Measurements from ENCODE around the gene GJA1.
"Not testable (repeated sequence)": the region's sequence is repeated elsewhere in the genome, so short reads cannot be mapped to it uniquely, and the experiment has no call there.

Gene GJA1

DNA sequence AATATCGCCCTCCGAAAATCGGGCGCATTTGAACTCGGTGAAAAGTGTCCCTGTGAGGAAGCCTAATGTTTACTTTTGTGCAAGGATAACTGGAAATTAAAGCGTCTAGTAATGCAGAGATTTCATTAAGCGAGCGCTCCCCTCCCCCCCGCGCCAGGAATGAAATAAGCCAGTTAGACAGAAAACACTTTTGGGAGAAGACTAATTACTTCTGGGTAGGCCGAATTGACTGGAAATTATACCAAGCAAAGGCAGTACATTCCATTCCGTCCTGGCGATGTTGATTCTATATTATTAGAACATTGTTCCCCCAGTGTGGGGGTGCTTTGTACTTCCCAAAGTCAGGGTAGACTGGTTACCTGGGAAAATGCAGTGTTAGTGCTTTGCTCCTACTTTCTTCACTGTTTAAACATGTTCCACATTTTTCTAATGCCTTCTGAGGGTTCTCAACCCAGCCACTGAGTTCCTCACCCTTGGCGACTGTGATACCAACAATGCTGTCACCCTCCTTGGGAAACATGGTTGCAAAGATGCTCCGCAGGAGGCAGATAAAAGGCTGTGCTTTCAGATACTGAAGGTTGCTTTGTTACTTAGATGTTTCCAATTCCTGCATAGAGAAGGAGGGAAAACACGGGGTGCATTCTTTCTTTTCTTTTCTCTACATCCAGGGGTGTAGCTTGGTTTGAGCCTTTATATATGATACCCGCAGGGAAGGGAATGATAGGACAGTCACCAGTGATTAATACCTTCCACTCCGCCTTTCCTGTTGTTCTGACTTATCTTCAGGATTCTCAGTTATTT is 2.6 kb downstream of the GJA1 start:
- DNase-seq: no peak

- DNase-seq: no peak
Observed at GRCh38 chr6:121438869-121439268, 3.4 kb downstream of the GJA1 start.

- DNase-seq: no peak
Observed at GRCh38 chr6:121439475-121439874, 4.0 kb downstream of the GJA1 start.

DNA sequence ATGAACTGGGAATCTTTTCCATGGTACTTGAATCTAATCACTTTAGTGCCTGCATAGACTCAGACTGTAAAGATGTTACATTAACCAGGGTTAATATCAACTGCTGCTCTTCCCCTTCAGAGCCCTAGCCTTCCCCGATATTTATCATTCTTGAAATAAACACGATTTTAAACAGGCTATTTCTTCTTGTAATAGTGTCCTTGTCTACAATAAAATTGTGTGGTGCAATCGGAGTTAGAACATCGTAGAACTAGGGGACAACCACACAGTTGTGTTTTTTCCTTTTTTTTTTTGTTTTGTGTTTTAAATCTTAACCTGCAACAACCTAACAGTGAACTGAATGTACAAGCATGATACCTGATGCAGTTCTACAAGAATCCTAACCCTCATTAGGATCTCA is 4.5 kb downstream of the GJA1 start:
- no peak for DNase-seq

DNA sequence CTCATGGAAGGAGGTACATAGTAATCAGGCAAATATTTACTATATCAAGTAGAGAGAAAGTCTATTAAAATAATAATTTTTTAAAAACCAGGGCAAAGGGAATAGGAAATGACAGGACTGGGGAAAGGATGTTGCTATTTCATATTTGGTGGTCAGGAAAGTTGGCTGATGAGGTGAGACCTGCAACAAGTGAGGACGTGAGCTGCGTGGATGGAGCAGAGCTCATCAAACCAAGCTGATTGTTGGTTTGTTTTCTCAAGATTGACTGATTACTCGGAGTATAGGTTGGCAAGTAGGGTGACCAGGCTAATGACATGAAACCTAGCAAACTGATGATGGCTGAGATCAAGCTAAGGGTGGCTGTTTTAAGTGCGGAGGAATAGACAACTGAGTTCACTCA is 6.0 kb downstream of the GJA1 start:
- DNase-seq: no peak

DNA sequence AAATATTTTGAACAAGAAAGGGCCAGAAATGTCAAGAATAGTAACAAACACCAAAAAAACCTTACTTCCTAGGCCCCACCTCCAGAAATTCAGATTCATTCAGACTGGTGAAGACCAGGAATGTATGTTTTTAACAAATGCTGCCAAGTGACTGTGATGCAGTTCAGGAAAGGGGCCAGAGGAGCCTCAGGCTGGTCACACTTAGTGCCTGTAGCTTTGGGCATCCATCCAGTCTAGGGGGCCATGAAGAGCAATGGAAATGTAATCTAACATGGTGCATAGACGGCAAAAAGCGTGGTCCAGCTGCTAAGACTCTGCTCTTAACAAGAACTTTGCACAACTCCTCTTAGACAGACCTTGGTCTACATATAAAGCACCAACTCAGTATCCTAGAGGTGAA is 7.1 kb downstream of the GJA1 start:
- no peak for DNase-seq

DNA sequence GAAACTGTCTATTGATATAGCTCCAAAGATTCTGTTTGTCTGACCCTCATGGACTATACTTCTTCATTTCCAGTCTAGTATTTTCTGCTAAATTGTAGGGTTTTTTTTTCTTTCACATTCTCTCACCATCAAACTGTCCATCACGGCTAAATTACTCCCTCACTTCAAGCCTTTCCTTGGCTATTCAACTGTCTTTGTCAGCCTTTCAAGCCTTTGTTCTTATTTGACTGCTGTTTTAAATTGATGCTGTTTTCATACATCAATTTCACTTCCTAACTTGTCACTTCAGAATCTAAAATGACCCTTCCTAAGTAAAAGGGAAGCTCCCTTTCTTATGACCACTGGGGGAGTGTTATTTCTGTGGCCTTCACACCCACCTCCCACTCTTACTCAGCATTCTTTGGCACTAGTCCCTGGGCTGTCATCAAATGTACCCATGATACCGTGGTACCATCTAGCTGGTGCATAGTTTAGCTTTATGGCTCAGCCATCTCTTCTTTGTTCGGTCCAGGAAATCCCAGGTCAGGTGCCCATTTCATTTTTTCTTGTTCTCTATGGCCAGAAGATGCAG is 8.6 kb downstream of the GJA1 start:
- no peak for DNase-seq

- not testable (repeated sequence) for DNase-seq
Observed at GRCh38 chr6:121446705-121447104, 11.3 kb downstream of the GJA1 start.

GRCh38 chr6:121447746-121448145 is 12.3 kb downstream of the GJA1 start:
- not testable (repeated sequence) for DNase-seq

DNA sequence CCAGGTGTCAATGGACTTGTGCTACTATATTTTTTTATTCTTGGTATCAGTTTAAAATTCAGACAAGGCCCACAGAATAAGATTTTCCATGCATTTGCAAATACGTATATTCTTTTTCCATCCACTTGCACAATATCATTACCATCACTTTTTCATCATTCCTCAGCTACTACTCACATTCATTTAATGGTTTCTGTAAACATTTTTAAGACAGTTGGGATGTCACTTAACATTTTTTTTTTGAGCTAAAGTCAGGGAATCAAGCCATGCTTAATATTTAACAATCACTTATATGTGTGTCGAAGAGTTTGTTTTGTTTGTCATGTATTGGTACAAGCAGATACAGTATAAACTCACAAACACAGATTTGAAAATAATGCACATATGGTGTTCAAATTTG is 13.1 kb downstream of the GJA1 start:
- DNase-seq: not testable (repeated sequence)

DNA sequence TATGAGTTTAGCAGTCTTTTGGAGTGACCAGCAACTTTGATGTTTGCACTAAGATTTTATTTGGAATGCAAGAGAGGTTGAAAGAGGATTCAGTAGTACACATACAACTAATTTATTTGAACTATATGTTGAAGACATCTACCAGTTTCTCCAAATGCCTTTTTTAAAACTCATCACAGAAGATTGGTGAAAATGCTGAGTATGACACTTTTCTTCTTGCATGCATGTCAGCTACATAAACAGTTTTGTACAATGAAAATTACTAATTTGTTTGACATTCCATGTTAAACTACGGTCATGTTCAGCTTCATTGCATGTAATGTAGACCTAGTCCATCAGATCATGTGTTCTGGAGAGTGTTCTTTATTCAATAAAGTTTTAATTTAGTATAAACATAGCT is 13.9 kb downstream of the GJA1 start:
- DNase-seq: no peak

- DNase-seq: no peak
Observed at GRCh38 chr6:121450242-121450641, 14.8 kb downstream of the GJA1 start.

- DNase-seq: no peak
Observed at GRCh38 chr6:121451250-121451649, 15.8 kb downstream of the GJA1 start.

DNA sequence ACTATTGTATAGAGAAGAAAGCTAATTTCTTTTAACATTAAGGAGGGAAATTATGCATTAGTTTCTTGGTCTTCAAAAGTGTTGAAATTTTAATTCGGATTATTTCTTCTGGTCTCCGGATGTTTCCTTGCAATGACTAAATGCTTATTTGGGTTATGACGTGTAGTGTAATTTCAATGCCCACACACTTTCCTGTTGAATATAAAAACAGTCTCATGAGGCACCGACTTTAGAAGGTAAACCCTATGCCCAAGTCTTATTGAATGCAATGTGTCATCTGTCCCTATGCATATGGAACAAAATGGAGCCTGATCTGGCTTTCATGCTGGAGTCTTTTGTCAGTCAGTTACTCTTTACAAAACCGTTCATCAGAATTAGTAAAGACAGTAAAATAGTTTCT is 17.7 kb downstream of the GJA1 start:
- no peak for DNase-seq

DNA sequence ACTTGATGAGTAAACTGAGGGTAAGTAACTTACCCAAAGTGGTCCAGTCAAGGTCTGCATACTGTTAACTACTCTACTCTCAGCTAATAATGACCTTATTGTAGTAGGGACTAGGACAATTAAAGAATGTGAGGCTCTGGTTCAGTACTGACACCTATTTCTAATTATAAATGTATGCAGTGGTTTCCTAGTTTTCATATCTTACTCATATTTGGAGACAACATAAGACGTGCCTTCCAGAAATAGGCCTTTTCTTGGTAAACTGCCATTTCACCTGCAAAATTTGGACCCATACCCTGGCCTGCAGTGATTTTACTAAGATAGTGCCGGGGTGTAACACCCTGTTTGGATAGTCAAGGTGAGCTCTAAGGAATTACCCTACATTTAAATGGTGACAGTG is 24.7 kb downstream of the GJA1 start:
- DNase-seq: no peak

GRCh38 chr6:121463087-121463486 is 27.6 kb downstream of the GJA1 start:
- DNase-seq: no peak

DNA sequence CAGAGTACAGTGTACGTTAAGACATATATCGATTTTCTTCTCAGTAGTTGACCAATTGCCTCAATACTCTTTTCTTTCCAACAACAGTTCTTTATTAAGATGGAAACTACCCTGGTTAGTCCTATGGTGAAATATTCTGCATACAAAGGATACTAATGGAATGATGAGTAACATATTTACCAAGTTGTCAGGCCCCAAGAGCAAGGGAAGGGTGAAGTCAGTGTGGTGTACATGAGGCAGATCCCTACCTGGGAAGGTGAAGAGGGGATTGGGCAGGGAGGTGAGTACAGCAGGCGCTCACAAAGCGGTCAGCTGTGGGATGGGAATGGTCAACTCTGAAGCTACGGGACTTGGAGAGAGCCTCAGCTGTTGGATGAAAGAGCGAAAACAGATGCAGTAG is 29.7 kb downstream of the GJA1 start:
- DNase-seq: no peak

GRCh38 chr6:121479486-121480098 is 44.1 kb downstream of the GJA1 start:
- no peak for DNase-seq

DNA sequence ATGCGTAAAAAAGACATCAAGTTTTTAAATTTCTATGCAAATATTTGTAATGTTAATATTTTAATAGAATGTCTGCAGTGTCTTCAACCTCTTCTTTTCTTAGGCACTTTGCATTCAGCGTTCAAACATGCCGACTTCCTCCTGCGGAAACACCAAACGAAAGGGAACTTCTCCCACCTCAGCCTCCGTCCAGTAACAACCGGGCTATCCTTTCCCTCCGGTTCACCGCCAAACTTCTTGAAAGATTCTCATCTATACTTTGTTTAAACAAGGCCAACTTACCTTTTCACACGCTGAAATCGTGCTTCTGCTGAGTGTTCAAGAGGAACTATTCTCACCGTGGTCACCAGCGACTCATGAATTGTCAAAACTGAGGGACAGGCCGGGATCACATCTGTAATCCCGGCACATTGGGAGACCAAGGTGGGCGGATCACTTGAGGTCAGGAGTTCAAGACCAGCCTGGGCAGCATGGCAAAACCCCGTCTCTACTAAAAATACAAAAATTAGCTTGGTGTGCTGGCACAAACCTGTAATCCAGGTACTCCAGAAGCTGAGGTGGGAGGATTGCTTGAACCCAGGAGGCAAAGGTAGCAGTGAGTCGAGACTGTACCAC is 44.8 kb downstream of the GJA1 start:
- no peak for DNase-seq

DNA sequence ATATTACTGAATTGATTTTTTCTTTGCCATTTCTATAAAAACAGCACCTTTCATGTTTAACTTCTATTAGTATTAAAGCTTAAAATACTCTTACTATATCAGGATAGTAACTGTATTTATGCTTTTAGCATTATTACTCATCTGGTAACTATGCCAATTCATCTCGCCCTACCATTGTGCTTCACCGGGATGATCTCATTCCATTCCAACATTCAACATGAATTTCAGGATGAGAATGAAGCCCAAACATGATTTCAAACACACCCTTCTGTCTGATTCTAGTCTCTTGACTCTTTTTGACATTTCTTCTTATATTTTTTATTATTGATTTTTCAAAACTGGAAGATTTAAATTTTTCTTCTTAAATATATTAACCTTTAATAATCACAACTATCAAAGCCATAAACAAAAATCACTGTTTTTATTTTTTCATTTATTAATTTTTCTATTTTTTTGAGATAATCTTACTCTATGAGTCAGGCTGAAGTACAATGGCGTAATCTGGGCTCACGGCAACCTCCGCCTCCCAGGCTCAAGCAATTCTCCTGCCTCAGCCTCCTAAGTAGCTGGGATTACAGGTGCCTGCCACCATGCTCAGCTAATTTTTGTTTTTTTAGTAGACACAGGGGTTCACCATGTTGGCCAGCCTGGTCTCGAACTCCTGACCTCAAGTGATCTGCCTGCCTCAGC is 46.7 kb downstream of the GJA1 start:
- no peak for DNase-seq

DNA sequence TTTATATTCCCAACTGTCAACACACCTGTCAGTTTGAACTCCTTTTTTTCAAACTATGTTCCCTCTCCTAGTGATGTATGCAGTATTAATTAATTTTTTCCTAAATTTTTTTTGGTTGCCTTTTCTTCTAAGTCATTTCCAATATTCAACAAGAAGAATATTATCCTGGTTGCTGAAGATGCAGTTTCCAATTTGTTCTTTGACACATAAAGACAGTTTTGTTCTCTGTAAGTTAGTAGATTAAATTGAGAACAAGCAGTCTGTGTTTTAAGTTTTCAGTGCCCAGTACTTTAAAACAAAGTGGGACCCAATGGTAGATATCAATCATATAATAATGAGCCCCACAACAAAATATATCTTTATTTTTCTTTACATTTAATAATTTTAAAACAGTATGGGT is 47.3 kb downstream of the GJA1 start:
- no peak for DNase-seq

GRCh38 chr6:121485359-121485811 is 49.9 kb downstream of the GJA1 start:
- no peak for DNase-seq

DNA sequence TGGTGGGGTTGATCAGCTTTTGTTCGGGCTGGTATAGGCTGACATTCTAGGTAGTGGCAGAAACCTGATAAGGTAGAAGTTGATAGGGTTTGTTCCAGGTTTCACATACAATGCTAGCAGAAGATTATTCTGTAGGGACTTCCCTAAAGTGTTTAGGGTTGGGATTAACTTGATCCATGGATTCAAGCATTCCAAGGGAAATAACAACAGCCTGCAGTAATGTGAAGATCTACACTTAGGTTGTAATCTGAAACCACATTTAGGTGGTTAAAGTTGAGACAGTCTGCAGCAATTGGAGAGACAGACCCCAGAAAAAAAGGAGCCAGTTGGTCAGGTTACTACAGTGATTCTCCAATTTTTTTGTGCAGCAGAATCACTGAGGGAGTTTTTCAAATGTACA is 56.1 kb downstream of the GJA1 start:
- no peak for DNase-seq

Measured in activated T-cell treated with anti-CD3 and anti-CD28 coated beads, Interleukin-2, amount 50 U/mL, for 1 hour (primary cell).